HG02642 (cell line): Measurements from ENCODE around the gene CFAP77.

Experiments used
- ATAC-seq: cut with Tn5 transposase; IDR thresholded peaks from one replicate; pipeline ENCODE4 v1.9.1; 2021; ENCODE audit warnings: mild to moderate bottlenecking; ENCODE audit not compliant: unreplicated experiment, poor library complexity

Gene CFAP77

GRCh38 chr9:132407196-132407595 is 2.8 kb upstream of the CFAP77 start:
- no peak for ATAC-seq

GRCh38 chr9:132408521-132408920 is 1.5 kb upstream of the CFAP77 start:
- no peak for ATAC-seq

GRCh38 chr9:132410642-132411041 is 631 bp downstream of the CFAP77 start:
- no peak for ATAC-seq

- no peak for ATAC-seq
Measured at GRCh38 chr9:132411091-132411508, 1.1 kb downstream of the CFAP77 start.

GRCh38 chr9:132412089-132412488 is 2.1 kb downstream of the CFAP77 start:
- ATAC-seq = no peak

GRCh38 chr9:132413926-132414325 is 3.9 kb downstream of the CFAP77 start:
- no peak for ATAC-seq

DNA sequence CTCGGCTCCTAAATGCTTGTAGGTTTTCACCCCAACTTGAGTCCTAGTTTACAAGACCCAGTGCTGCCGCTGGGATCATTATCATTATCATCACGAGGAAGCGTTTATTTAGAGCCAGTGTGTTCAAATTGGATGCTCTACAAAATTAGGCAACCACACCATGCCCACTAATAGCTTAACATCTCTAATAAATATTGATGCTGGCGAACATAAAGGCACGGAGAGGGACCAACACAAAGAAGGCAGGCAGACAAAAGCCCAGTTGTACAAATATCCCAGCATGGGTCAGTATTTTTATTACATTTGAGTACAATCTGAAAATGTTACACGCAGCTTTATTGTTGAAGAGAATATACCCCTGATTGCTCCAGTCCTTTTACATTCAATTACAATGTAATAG is 4.7 kb downstream of the CFAP77 start:
- ATAC-seq = no peak

DNA sequence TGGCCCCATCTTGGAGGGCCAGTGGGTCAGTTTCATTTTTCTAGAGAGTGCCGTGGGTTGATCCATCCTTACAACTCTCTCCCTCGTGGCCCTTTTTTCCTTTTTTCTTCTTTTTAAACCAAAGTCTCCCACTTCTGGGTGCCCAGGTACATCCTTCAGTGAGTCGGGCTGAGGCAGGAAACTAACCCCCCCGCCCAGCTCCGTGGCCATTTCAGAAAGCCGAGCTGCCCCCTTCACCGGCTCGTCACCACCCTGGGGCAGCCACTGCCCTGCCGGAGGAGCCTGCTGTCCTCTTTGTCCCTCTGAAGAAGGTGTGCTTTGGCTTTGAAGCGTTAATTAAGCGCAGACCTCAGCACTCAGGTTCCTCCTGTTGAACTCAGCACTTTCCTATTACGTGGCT is 5.2 kb downstream of the CFAP77 start:
- no peak for ATAC-seq

GRCh38 chr9:132418726-132419363 is 8.8 kb downstream of the CFAP77 start:
- no peak for ATAC-seq

GRCh38 chr9:132422574-132422973 is 12.6 kb downstream of the CFAP77 start:
- no peak for ATAC-seq

GRCh38 chr9:132423503-132423902 is 13.5 kb downstream of the CFAP77 start:
- no peak for ATAC-seq

GRCh38 chr9:132424857-132425674 is 15.1 kb downstream of the CFAP77 start:
- no peak for ATAC-seq

- ATAC-seq = no peak
Measured at GRCh38 chr9:132425675-132426062, 15.7 kb downstream of the CFAP77 start.

GRCh38 chr9:132426639-132427414 is 16.8 kb downstream of the CFAP77 start:
- no peak for ATAC-seq

DNA sequence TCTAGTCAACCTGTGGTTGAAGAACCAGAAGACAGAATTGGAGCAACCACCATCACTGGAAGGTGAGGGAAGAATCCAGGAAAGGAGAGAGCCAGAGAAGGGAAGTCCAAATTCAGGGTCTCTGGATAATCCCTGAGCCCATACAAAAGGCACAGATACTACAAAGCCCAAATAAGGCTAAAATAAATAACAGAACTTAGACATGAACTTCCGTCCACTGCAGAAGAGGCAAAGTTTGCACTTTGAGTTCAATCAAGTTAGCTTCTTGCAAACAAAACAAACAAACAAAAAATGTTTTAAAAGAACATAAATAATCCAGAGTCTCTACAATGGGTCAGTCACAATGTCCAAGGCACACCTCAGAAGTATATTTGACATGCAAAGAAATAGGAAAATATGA is 21.0 kb downstream of the CFAP77 start:
- ATAC-seq = no peak

DNA sequence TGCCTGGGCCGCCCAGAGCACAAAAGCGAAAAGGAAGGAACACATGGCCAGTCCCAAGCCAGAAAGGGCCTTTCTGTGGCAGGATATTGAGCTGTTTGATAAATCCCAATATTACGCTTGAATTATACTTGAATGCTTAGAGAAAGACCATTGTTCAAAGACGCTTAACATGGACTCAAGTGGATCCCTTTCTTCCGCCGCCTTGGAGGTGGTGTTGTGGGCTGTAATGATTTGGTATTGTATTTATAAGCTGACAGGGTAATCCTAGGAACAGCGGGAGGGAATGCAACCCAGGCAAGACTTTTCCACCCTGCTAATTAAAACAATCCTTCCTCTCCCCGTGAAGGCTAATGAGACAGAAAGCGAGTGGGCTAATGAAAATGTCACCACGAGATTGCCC is 24.9 kb downstream of the CFAP77 start:
- no peak for ATAC-seq

DNA sequence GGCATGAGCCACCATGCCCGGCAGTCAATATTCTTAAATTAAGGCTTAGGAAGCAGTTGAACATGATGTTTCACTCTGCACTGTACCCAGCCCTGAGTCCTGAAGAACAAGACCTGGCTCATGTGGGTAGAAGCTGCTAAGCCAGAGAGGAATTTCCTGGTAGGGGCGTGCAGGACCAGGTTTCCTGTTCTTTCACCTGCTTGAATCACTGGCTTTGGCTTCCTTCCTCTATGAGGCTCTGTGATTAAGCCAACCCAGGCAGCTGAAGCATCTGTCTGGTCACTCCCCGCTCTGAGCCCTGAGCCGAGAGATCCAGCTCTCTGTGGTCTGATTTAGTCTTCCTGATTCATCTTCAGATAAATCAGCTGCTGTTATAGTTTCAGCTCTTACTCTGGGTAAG is 29.1 kb downstream of the CFAP77 start:
- ATAC-seq = no peak

DNA sequence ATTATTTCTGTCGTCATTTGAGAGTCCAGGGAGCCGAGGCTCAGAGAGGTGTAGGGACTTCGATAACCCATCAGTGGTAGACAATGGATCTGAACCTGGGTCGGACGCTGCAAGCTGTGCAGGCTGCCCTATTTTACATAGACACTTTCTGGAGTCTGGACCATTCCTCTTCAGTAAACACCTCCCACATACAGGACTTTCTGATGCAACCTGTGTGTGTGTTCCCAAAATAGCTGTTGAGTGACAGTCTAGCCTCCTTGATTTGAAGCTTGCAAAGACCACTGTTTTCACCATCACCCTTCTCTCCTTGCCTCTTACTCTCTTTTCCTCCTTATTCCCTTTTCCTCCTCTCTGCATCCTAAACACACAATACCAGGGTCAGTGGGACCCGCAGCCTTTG is 30.7 kb downstream of the CFAP77 start:
- no peak for ATAC-seq

DNA sequence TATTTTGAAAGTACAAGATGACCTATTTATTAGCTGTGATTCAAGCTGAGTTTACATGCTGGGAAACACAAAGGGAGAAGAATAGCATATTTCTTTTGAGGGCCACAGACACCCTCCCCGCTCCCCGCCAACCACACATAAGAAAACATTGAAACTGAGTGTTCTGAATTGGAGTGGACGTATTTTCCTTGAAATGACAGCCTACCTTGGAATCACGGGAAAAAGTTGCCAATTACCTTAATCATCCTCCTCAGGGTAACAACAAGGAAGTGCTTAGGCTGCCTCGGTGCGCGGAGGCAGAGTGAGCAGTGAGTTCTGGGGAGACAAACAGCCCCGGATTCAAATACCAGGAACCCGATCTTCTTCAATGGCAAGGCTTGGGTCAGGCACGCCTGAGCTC is 31.4 kb downstream of the CFAP77 start:
- no peak for ATAC-seq

DNA sequence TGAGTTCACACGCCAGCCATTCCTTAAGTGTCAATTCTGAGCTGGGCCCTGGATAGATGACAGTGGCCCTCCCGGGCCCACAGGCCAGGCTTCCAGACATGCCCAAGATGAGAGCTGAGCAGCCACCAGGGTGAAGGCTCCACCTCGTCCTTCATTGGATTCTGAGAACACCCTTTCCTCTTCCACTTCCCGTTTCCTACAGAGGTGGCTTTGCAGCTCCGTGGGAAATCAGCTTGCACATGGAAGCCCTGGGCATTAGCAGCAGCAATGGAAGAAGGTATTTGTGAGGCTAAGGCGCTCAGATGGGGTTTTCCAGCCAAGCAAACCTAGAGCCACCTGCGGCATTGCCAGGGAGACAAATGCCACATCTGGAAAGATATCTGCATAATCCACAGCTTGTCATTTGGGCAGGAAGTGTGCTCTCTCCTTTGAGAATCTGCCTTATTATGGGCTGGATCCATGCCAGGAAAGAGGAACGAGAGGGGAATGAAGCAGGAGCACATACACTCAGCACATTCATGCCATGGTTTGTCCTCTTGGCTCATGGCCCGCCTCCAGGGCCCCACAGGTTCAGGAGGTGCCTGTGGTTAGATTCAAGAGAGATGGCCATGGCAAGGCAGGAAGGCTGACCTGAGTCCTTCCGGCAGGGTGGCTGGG is 34.1 kb downstream of the CFAP77 start:
- no peak for ATAC-seq

DNA sequence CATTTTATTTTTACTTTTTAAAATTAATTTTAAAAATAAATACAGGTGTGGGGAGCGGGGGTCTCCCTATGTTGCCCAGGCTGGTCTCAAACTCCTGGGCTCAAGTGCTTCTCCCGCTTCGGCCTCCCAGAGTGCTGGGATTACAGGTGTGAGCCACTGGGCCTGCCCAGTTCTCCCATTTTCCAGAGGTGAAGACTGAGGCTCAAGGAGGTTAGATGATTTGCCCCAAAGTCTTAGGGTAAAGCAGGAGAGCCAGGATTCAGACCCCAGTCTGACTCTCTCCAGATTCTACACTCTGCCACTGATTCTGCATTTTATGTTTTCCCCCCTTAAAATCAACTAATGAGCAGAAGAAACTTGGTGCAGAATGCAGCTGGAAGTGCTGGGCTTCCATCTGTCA is 36.9 kb downstream of the CFAP77 start:
- no peak for ATAC-seq
